Transverse colon (tissue), 4 donors: ENCODE data around the gene C9orf78. TPM values are rescaled to one million over a fixed set of nuclear protein-coding genes. Genes with fewer than 3 reads are reported as not detected.

Source experiments
- DNase-seq: peaks from one replicate; pipeline ENCODE4 v3.0.0-alpha.2; 2019
- H3K27ac ChIP-seq, 4 donors: fragments of 200-600 bp; sonication (generic); 2 replicates each; pipeline ENCODE4 v1.5.1; 2016 to 2018; ENCODE audit warnings: inconsistent platforms in 4 of 4
- H3K27me3 ChIP-seq: fragments of 200-600 bp; sonication (generic); 2 replicates; pipeline ENCODE4 v1.5.1; 2017; ENCODE audit warnings: inconsistent platforms
- H3K36me3 ChIP-seq, 4 donors: fragments of 200-600 bp; sonication (generic); 2 replicates each; pipeline ENCODE4 v1.5.1; 2017 to 2019; ENCODE audit warnings: inconsistent platforms in 4 of 4
- H3K4me1 ChIP-seq, 4 donors: fragments of 200-600 bp; sonication (generic); 2 replicates each; pipeline ENCODE4 v1.5.1; 2017 to 2020; ENCODE audit warnings: inconsistent platforms in 4 of 4
- H3K4me3 ChIP-seq, 4 donors: fragments of 200-600 bp; sonication (generic); 1 replicate in 1 of 4; 2 replicates in 3 of 4; pipeline versions ENCODE4 v1.5.1 to v1.6.1; 2017 to 2019; ENCODE audit warnings: inconsistent platforms in 4 of 4
- H3K9me3 ChIP-seq, 2 donors: fragments of 200-600 bp; sonication (generic); 2 replicates each; pipeline ENCODE4 v1.5.1; 2017 to 2019; ENCODE audit warnings: inconsistent platforms in 2 of 2
- CTCF ChIP-seq, 5 experiments: fragments of 200-600 bp in 3 of 5; fragments of 450-650 bp in 2 of 5; sonication (generic) in 3 of 5; IDR thresholded peaks; 1 replicate in 2 of 5; 2 replicates in 3 of 5; pipeline ENCODE4 v1.5.1; 2016 to 2017; ENCODE audit warnings: antibody characterized with exemption in 5 of 5, inconsistent platforms in 3 of 5, mild to moderate bottlenecking in 2 of 5, moderate library complexity in 1 of 5
- EP300 ChIP-seq: sonication (generic); formaldehyde crosslinking; IDR thresholded peaks from one replicate; pipeline ENCODE4 v1.6.1; 2017; ENCODE audit warnings: antibody characterized with exemption, low read depth
- POLR2A ChIP-seq: fragments of 450-650 bp; IDR thresholded peaks from one replicate; pipeline ENCODE4 v1.6.1; 2016; ENCODE audit warnings: antibody characterized with exemption, mild to moderate bottlenecking, moderate library complexity
- POLR2AphosphoS5 ChIP-seq, 3 donors: sonication (generic); formaldehyde crosslinking; IDR thresholded peaks; one replicate each; pipeline ENCODE4 v1.6.1; 2016; ENCODE audit warnings: antibody characterized with exemption in 3 of 3
- WGBS, 2 donors: methylation state at CpG; one replicate each; pipeline ENCODE4 v1.1.5; 2018; ENCODE audit warnings: low coverage in 1 of 2; 5-methylcytosine and 5-hydroxymethylcytosine counted together
- in situ Hi-C, 4 donors: fragments of 200-750 bp; cut with MboI; loops; one replicate each; pipeline versions ENCODE4 v1.15.0 to v1.15.1; 2017; ENCODE audit warnings: low sequenced_read_pairs in 3 of 4, low pct_ligation_motif_present in 1 of 4, low pct_unique_long_range_greater_than_20kb in 1 of 4
- intact Hi-C: fragments of 100-400 bp; cut with DNase I; formaldehyde crosslinking; loops from one replicate; pipeline ENCODE4 v1.15.1; 2023; ENCODE audit warnings: low total_unique reads
- total RNA-seq, 4 donors: library from RNA; depleted of rRNA; stranded (reverse); fragments of >200 nt; gene quantifications; one replicate each; pipeline ENCODE4 v1.1.0, GENCODE V29; 2016

Gene C9orf78
- total RNA-seq, 4 donors from 2014 or later, result 43.6 to 263 (median 47.7) TPM

GRCh38 chr9:129878291-129878690, 43.2 kb upstream of the C9orf78 start:
- 96% methylated on average over 11 of the region's 11 CpGs; no CpG with 5 or more reads in 1 of the 2 donors for WGBS, 2 donors
- H3K36me3 ChIP-seq, result peaks cover 0 to 12% (median 5%) of the 10 kb centered on the region in 4 donors
- in situ Hi-C loops, result loop anchor here in 3 of 4 donors (25.0 kb wide), 2 partner anchors 159 to 359 kb away; partner anchors contain the start of gene FNBP1 (in 2 of the 3)

GRCh38 chr9:129876815-129877214, 41.7 kb upstream of the C9orf78 start:
- Histone ChIP-seq H3K36me3 (peaks cover 0 to 12% (median 5%) of the 10 kb centered on the region in 4 donors), H3K27me3 (no peaks in the 10 kb centered on the region), H3K4me1 (peaks cover 0 to 6% (median 0%) of the 10 kb centered on the region in 4 donors), H3K4me3 (no peak overlapping the region), H3K9me3 (no peaks in the 10 kb centered on the region), H3K27ac (no peak overlapping the region)
- in situ Hi-C loops (loop anchor here in 3 of 4 donors (25.0 kb wide), 2 partner anchors 160 to 360 kb away; partner anchors contain the start of gene FNBP1 (in 2 of the 3)), intact Hi-C loops (loop anchor here (10.0 kb wide), 1 partner anchor 458 kb away; no protein-coding TSS in a partner anchor)
- 87% methylated on average over 7 of the region's 7 CpGs; no CpG with 5 or more reads in 1 of the 2 donors for WGBS, 2 donors
- no peak for DNase-seq
- no peak for TF ChIP-seq EP300

More at GRCh38 chr9:129878291-129878690, 43.2 kb upstream of the C9orf78 start:
- Histone ChIP-seq H3K27ac (no peak overlapping the region), H3K4me1 (peaks cover 0 to 6% (median 0%) of the 10 kb centered on the region in 4 donors), H3K4me3 (no peak overlapping the region), H3K9me3 (no peaks in the 10 kb centered on the region), H3K27me3 (no peaks in the 10 kb centered on the region)
- intact Hi-C loops, result loop anchor here (10.0 kb wide), 1 partner anchor 457 kb away; no protein-coding TSS in a partner anchor
- TF ChIP-seq POLR2AphosphoS5 (IDR thresholded peaks at IDR 0.05) (no peak), POLR2A (no peak), EP300 (no peak), CTCF (IDR thresholded peaks at IDR 0.05) (no peak)
- no peak for DNase-seq

GRCh38 chr9:129875687-129876395, 40.8 kb upstream of the C9orf78 start:
- Histone ChIP-seq H3K27ac (no peak overlapping the region), H3K27me3 (no peaks in the 10 kb centered on the region), H3K4me1 (no peaks in the 10 kb centered on the region), H3K4me3 (no peak overlapping the region), H3K36me3 (peaks cover 0 to 12% (median 5%) of the 10 kb centered on the region in 4 donors), H3K9me3 (no peaks in the 10 kb centered on the region)
- 90% methylated on average over 27 of the region's 27 CpGs; no CpG with 5 or more reads in 1 of the 2 donors for WGBS, 2 donors
- TF ChIP-seq POLR2A (no peak), EP300 (no peak), CTCF (IDR thresholded peaks at IDR 0.05) (no peak), POLR2AphosphoS5 (IDR thresholded peaks at IDR 0.05) (no peak)
- intact Hi-C loops, result loop anchor here (10.0 kb wide), 1 partner anchor 459 kb away; no protein-coding TSS in a partner anchor
- DNase-seq, result no peak
- in situ Hi-C loops, result loop anchor here in 3 of 4 donors (25.0 kb wide), 2 partner anchors 161 to 361 kb away; partner anchors contain the start of gene FNBP1 (in 2 of the 3)

GRCh38 chr9:129875181-129875611, 40.1 kb upstream of the C9orf78 start:
- H3K27me3 ChIP-seq, result no peaks in the 10 kb centered on the region
- H3K4me1 ChIP-seq, result no peaks in the 10 kb centered on the region
- intact Hi-C loops (loop anchor here (10.0 kb wide), 1 partner anchor 460 kb away; no protein-coding TSS in a partner anchor), in situ Hi-C loops (loop anchor here in 3 of 4 donors (25.0 kb wide), 2 partner anchors 162 to 362 kb away; partner anchors contain the start of gene FNBP1 (in 2 of the 3))
- WGBS, 2 donors, result 93% methylated on average over 23 of the region's 23 CpGs; no CpG with 5 or more reads in 1 of the 2 donors
- H3K4me3 ChIP-seq, result no peak overlapping the region
- peaks cover 0 to 12% (median 5%) of the 10 kb centered on the region in 4 donors for H3K36me3 ChIP-seq
- no peak overlapping the region for H3K27ac ChIP-seq
- DNase-seq, result no peak
- TF ChIP-seq EP300, result no peak
- TF ChIP-seq POLR2AphosphoS5 (IDR thresholded peaks at IDR 0.05), result no peak
- TF ChIP-seq CTCF (IDR thresholded peaks at IDR 0.05), result no peak
- no peak for TF ChIP-seq POLR2A
- no peaks in the 10 kb centered on the region for H3K9me3 ChIP-seq
